C4-2B (cell line): ENCODE results near the gene AGR2.

Source experiments
- ZFX ChIP-seq: fragments of 450-650 bp; IDR thresholded peaks from 2 replicates; pipeline ENCODE4 v1.6.1; 2017
- TF ChIP-seq, protein P1 (sequence below): fragments of 450-650 bp; conservative IDR thresholded peaks from 2 replicates; pipeline ENCODE4 v1.5.1; 2017; ENCODE audit warnings: mild to moderate bottlenecking

DNA sequence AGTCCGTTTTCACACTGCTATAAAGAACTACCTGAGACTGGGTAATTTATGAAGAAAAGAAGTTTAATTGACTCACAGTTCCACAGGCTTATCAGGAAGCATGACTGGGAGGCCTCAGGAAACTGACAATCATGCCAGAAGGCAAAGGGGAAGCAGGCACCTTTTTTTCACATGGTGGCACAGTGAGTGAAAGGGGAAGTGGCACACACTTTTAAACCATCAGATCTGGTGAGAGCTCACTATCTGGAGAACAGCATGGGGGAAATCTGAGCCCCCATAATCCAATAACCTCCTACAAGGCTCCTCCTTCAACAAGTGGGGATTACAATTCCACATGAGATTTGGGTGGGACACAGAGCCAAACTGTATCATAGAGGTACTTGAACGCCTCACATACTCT lies 47.0 kb upstream of the AGR2 start:
- TF ChIP-seq, protein P1, sequence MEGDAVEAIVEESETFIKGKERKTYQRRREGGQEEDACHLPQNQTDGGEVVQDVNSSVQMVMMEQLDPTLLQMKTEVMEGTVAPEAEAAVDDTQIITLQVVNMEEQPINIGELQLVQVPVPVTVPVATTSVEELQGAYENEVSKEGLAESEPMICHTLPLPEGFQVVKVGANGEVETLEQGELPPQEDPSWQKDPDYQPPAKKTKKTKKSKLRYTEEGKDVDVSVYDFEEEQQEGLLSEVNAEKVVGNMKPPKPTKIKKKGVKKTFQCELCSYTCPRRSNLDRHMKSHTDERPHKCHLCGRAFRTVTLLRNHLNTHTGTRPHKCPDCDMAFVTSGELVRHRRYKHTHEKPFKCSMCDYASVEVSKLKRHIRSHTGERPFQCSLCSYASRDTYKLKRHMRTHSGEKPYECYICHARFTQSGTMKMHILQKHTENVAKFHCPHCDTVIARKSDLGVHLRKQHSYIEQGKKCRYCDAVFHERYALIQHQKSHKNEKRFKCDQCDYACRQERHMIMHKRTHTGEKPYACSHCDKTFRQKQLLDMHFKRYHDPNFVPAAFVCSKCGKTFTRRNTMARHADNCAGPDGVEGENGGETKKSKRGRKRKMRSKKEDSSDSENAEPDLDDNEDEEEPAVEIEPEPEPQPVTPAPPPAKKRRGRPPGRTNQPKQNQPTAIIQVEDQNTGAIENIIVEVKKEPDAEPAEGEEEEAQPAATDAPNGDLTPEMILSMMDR: no peak
- TF ChIP-seq ZFX: no peak
